GM18907 (cell line): Measurements from ENCODE around the gene C2orf49.
A peak's percentile ranks its signal among the peaks of the same experiment; 100 is the strongest.

Experiments used
- ATAC-seq: cut with Tn5 transposase; IDR thresholded peaks from one replicate; pipeline ENCODE4 v1.9.1; 2021; ENCODE audit warnings: mild to moderate bottlenecking, moderate library complexity; ENCODE audit not compliant: unreplicated experiment

C2orf49 gene

DNA sequence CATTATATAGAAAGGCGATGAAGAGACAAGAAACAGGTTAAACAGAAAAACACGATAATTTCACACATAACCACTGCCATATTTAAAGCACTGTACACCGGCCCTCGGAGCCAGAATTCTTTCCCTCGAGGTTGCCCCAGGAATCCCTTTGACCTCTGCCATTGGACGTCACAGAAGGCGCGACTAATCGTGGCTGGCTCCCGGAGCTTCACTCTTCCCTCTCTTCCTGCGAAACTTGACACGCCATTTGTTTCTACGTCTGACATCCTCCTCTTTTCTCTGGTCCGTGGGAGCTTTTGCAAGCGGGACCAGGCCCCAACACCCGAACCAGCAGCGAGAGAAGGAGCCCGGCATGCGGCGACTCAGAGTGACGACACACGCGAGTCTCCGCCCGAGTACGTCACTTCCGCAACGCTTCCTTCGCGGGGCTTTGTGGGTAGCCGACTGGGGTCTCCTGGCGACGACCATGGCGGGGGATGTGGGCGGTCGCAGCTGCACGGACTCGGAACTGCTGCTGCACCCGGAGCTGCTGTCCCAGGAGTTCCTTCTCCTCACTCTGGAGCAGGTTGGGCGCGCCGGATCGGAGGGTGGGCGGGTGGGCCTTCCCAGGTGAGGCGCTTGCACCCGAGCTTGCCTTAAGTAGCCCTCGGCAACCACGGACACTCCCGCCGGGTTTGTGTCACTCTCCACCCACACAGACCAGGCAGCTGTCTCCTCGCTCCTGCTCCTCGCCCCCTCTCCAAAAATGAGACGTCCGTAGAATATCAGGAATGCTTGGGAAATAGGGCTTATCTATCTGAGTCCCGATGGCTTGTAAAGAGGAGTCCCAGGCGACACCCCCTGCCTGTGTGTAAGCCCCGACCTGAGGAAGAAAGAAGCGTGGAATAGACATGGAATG, at the start of gene C2orf49:
Gene C2orf49, plus strand, starts transcription at position 419 of the 898 bp plus-strand sequence. Its CDS starts 48 bp downstream, at position 467.
- ATAC-seq, result peak; percentile 93

DNA sequence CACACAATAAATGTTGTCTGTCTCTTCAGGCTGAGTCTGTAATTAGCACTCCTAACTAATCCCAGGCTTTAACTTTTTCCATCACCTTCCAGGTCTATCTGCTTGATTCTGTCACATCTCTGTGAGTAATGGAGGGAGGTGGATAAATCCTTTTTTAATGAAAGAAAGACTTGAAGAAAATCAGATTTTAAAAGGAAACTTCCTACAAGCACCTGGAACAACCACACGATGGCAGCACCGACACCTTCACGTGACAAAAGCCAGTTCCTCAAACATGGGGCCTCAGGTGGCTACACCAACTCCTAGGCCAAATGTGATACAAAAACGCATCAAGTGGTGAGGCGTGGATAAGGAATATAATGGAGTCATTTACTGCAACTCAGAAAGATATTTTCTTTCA, 49.6 kb upstream of the C2orf49 start:
- peak; percentile 67 for ATAC-seq

GRCh38 chr2:105288133-105288532, 49.2 kb upstream of the C2orf49 start:
- no peak for ATAC-seq

DNA sequence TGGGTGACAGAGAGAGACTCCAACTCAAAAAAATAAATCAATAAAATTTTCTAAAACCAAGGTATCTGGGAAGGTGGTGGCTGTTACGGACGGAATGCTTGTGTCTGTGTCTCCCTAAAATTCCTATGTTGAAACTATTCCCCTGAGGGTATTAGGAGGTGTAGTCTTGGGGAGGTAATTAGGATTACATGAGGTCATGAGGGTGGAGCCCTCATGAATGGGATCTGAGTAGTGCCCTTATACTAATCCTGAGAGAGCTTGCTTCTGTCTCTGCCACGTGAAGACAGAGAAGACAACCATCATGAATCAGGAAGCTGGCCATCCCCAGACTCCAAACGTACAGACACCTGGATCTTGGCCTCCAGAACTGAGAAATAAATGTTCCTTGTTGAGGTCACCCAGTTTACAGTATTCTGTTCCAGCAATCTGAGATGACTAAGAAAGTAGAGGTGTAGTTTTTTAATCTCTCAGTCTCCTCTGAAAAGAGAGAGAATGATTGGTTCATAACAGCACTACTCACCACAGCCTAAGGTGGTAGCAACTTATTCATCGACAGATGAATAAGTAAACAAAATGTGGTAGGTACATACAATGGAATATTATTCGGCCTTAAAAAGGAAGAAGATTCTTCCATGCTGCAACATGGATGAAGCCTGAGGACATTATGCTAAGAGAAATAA, 46.2 kb upstream of the C2orf49 start:
- no peak for ATAC-seq

DNA sequence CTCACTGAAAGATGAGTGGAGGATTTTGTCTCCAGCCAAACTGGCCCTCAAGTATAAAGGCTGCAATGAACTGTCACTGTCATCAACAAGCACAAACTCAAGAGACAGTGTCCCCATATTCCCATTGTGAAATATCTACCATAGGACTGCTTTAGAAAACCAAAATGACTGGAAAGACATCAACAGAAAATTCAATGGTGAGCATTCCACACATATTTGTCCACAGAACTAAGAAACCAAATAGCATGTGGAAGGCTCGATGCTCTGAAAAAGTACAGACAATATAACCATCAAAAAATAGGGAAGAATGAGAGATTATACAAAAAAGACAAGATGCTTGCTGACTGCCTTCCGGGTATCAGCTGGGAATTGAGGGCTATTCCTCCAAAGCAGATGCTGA, 45.4 kb upstream of the C2orf49 start:
- ATAC-seq, result no peak

- no peak for ATAC-seq
Measured at GRCh38 chr2:105294046-105294445, 43.3 kb upstream of the C2orf49 start.

DNA sequence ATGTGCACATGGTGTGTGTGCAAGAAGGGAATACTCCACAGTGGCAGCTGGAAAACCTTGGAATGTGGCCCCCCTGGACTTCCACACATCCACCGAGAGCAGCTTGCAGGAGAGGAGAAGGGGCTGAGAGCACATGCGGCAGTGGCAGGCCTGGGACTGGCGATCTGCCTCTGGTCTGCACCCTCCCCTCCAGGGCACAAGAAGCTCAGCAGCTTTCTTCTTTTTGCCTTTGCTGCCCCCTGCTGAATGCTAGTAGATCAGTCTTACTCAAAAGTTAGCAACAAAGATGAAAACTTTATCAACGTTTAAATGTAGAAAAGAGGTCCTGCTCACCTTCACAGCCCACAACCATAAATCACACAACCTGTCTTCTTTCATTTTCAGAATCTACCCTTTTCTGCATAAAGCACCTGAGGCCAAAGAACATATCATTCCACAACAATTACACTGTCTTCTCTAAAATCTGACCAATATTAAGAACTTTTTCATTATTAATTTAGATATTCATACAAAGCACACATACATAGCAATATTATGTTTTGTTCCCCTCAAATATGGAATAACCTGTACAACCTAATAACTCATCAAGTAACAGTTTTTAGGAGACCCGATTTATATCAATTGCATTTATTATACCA, 42.4 kb upstream of the C2orf49 start:
- ATAC-seq, result peak; percentile 67

- ATAC-seq, result no peak
Measured at GRCh38 chr2:105296017-105296611, 41.2 kb upstream of the C2orf49 start.

GRCh38 chr2:105297216-105297615, 40.1 kb upstream of the C2orf49 start:
- no peak for ATAC-seq

DNA sequence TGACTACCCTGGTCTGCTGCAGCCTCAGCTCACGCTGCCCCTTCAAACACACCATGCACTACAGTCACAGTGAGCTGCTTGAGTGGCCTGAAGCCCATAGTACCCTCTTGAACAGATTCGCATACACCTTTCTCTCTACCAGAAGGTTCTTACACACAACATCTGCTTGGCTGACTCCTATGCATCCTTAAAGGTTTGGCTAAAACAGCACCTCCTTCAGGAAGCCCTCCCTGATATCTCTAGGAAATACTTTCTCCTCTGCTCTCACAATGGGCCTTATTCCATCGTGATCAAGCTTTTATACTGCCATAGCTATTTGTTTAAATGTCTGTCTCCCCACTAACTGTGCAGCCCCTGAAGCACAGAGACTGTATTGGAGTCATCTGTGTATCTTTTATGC, 39.3 kb upstream of the C2orf49 start:
- ATAC-seq, result no peak

DNA sequence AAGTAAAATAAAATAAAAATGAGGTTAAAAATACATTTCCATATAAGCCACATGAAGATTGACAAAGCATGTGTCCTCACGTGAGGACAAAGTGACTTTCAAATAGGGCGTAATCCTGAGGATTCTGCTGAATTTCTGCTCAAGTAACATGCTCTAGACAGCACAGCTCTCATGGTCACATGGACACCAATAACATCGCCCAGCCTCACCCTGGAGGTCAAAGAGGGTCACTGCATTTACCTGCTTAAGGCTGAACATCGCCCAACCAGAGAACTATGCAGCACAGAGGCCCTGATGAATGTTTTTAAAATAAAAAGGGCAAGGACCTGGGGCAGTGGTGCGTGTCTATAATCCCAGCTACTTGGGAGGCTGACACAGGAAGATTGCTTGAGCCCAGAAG, 38.0 kb upstream of the C2orf49 start:
- peak; percentile 51 for ATAC-seq

GRCh38 chr2:105301646-105302045, 35.7 kb upstream of the C2orf49 start:
- ATAC-seq, result no peak

DNA sequence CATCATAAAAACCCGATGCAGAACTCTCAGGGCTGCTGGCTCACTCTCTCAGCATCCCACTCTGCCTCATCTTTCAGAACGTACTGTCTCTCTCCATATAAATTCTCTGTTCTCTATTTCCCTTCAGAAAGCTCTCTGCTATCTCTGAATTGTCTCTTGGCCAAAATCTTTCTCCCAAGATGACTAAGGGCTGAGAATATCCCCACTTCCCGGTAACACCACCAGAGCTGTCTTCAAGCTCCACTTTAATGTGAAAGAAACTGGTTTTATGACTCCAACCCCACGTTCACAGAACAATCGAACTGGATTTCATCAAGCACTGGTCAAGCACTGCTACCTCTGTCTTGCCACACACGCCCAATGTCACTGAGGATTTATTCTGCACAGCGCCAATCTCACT, 30.2 kb upstream of the C2orf49 start:
- ATAC-seq, result no peak

GRCh38 chr2:105307550-105307949, 29.8 kb upstream of the C2orf49 start:
- ATAC-seq, result no peak

DNA sequence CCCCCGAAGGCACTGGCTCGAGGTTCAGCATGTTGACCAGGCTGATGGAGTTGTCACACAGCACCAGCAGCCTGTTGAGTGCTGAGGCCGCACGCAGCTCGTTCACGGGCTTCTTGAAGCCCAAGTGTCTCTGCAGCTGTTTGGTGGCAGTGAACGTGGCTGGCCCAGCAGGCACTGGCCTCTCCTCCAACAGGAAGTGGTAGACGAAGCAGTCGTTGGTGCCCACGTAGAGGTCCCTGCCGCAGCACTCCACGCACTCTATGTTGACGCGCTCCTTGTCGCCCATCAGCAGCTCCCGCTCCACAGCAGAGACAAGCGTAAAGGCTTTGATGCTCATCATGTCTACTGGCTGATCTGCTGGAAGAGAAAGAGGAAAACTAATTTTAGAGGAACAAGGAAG, 29.4 kb upstream of the C2orf49 start:
- no peak for ATAC-seq

DNA sequence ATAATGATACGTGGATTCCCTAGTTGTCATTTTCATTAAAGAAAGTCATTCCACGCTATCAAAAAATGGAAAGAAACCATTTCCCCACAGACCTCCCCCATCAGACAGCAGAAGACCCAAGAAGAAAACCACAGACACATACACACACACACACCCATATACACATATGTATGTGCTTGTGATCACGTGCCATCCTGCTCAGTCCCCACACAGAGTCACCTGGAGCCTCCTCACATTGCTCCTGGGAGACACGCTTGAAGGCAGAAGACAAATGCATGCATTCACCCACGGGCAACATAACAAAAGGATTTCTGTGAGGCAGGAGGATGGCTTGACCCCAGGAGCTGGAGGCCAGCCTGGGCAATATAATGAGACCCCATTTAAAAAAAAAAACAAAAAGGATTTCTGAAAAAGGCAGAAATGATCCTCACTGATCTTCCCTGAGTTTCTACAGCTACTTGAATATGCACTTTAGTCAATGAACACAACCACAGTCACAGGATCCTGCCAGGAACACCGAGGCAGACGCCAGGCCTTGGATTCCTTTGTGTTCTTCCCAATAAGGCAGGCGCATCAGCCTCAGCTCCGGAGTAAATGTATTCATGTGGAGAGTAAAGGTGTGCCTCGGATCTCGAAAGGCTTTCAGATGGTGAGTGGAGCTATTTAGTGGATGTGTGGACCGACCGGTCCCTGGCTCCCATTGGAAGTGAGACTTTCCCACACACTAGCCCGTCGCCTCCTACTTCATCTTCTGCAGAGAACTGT, 28.8 kb upstream of the C2orf49 start:
- ATAC-seq, result no peak

DNA sequence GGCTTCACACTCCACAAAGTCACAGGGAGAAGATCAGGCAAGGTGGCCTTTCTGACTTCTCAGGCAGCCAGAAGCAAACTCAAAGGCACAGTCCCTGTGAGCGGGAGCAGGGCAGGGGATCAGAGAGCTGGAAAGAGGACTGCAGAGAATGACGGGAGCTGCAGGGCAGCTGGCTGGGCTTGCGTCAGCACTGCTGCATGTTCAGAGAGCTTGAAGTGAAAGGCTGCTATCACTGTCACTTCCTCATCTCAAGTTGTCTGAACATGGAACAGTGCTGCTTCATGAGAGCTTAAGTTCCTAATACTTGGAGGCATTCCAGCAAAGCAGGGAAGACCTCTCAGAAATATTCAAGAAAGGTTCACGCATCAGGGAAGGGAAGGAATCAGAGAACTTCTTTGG, 28.2 kb upstream of the C2orf49 start:
- ATAC-seq, result no peak

- no peak for ATAC-seq
Measured at GRCh38 chr2:105313877-105314276, 23.5 kb upstream of the C2orf49 start.

DNA sequence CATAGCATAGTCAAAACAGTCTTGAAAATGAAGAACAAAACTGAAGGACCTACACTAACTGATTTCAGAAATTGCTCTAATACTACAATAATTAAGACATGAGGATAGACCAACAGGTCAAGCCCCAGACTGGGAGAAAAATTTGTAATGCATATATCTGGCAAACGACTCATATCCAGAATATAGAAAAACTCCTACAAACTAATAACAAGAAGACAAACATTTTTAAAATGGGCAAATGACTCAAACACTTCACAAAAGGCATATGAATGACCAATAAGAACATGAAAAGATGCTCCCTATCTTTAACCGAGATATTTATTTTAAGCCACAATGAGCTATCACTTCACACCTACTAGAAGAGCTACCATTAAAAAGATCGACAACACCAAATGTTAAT, 22.0 kb upstream of the C2orf49 start:
- peak; percentile 66 for ATAC-seq

- ATAC-seq, result no peak
Measured at GRCh38 chr2:105317937-105318336, 19.4 kb upstream of the C2orf49 start.
